MCF 10A (cell line): ENCODE measurements around the gene AMBRA1. TPM values are rescaled to one million over a fixed set of nuclear protein-coding genes. Genes with fewer than 3 reads are reported as not detected.

Experiments
- BruUV-seq: library from RNA; stranded (reverse); fragments of 400-500 nt; replicated peaks from 2 replicates; lab custom pipeline; 2021; lab: Mats Ljungman, UMichigan
- CTCF ChIA-PET: fragments of 300-600 bp; sonication (Branson Sonifier 250); formaldehyde crosslinking; extraction: SDS; loops from one replicate; lab custom pipeline; 2021; ENCODE audit warnings: antibody characterized with exemption, inconsistent platforms; lab: Yijun Ruan, JAX
- POLR2A ChIA-PET: fragments of 300-600, 350-650 bp; sonication (Branson Sonifier 250); formaldehyde crosslinking; extraction: SDS; loops from one replicate; lab custom pipeline; 2020; ENCODE audit warnings: antibody characterized with exemption, inconsistent platforms; lab: Yijun Ruan, JAX
- DNase-seq: peaks from one replicate; pipeline ENCODE4 v3.0.0-alpha.2; 2018; ENCODE audit not compliant: unreplicated experiment
- H3K27ac Mint-ChIP-seq: one replicate; pipeline ENCODE4 v1.8.0; 2022; ENCODE audit warnings: mild to moderate bottlenecking, low read depth, mixed read lengths; ENCODE audit not compliant: unreplicated experiment
- H3K27me3 Mint-ChIP-seq: one replicate; pipeline ENCODE4 v1.8.0; 2022; ENCODE audit warnings: mixed read lengths; ENCODE audit not compliant: insufficient read depth, unreplicated experiment
- H3K36me3 Mint-ChIP-seq: one replicate; pipeline ENCODE4 v1.8.0; 2022; ENCODE audit warnings: mild to moderate bottlenecking, moderate library complexity, mixed read lengths; ENCODE audit not compliant: insufficient read depth, unreplicated experiment
- H3K4me1 Mint-ChIP-seq: one replicate; pipeline ENCODE4 v1.8.0; 2022; ENCODE audit warnings: mixed read lengths; ENCODE audit not compliant: insufficient read depth, unreplicated experiment
- H3K4me3 Mint-ChIP-seq: one replicate; pipeline ENCODE4 v1.8.0; 2022; ENCODE audit warnings: mild to moderate bottlenecking, moderate library complexity, mixed read lengths; ENCODE audit not compliant: unreplicated experiment
- H3K9me3 Mint-ChIP-seq: one replicate; pipeline ENCODE4 v1.8.0; 2022; ENCODE audit warnings: mixed read lengths; ENCODE audit not compliant: unreplicated experiment
- intact Hi-C: fragments of 100-400 bp; cut with micrococcal nuclease; formaldehyde crosslinking; loops from 2 replicates; pipeline ENCODE4 v1.14.1; 2022
- total RNA-seq: library from RNA; stranded (reverse); gene quantifications from 2 replicates; pipeline ENCODE4 v1.2.3, GENCODE V29; 2022
- TF ChIP-seq, protein P1 (sequence below): fragments of 200-600 bp; IDR thresholded peaks from one replicate; pipeline ENCODE4 v1.8.0; 2022; ENCODE audit warnings: antibody characterized with exemption, mild to moderate bottlenecking; ENCODE audit not compliant: unreplicated experiment

AMBRA1 gene
- total RNA-seq, 1 experiment from 2014 or later, result 19.6 TPM

DNA sequence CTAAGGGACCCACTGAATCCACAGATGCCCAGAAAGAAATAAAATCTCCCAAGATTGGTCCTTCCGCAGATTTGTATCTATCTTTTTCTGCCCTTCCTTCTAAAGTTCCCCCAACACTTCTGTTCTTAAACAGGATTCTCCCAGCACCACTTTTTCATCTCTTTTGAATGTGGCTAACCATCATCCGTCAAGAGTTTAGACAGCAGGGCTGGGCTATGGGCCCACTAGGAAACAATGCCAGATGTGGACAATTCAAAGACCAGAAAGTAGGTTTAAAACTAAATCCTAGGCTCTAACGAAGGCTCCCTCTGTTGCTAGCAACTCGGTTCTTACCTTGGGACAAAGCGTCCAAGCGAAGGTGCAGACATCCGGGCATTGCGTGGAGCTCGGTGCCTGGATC is 100.0 kb downstream of the AMBRA1 start:
- no peak overlapping the region for H3K4me3 Mint-ChIP-seq
- no peaks in the 10 kb centered on the region for H3K27me3 Mint-ChIP-seq
- ChIA-PET POLR2A (no interaction called here), CTCF (interaction anchor here (0.6 to 1.6 kb wide), 3 partner anchors 67 to 110 kb away, joined by 4 to 5 read pairs (median 4); no protein-coding TSS in a partner anchor)
- no peaks in the 10 kb centered on the region for H3K9me3 Mint-ChIP-seq
- no peak for DNase-seq
- TF ChIP-seq, protein P1, sequence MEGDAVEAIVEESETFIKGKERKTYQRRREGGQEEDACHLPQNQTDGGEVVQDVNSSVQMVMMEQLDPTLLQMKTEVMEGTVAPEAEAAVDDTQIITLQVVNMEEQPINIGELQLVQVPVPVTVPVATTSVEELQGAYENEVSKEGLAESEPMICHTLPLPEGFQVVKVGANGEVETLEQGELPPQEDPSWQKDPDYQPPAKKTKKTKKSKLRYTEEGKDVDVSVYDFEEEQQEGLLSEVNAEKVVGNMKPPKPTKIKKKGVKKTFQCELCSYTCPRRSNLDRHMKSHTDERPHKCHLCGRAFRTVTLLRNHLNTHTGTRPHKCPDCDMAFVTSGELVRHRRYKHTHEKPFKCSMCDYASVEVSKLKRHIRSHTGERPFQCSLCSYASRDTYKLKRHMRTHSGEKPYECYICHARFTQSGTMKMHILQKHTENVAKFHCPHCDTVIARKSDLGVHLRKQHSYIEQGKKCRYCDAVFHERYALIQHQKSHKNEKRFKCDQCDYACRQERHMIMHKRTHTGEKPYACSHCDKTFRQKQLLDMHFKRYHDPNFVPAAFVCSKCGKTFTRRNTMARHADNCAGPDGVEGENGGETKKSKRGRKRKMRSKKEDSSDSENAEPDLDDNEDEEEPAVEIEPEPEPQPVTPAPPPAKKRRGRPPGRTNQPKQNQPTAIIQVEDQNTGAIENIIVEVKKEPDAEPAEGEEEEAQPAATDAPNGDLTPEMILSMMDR, result no peak
- peaks cover 9% of the 10 kb centered on the region for H3K4me1 Mint-ChIP-seq
- intact Hi-C loops, result no loop called here
- peaks cover 38% of the 10 kb centered on the region for H3K36me3 Mint-ChIP-seq
- no peak overlapping the region for H3K27ac Mint-ChIP-seq
- no TSS peak for BruUV-seq

DNA sequence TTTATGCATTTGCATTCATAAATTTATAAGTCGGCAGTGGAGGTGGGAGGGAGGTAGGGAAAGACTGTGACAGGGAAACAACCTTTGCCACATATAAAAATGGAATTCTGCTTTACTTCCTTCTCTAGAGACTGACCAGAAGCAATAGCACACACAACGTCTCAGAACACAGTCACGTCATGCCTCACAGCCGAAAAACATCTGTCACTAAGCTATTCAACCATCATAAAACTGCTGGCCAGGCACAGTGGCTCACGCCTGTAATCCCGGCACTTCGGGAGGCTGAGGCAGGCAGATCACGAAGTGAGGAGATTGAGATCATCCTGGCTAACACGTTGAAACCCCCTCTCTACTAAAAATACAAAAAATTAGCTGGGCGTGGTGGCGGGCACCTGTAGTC is 101.3 kb downstream of the AMBRA1 start:
- H3K27me3 Mint-ChIP-seq, result no peaks in the 10 kb centered on the region
- ChIA-PET CTCF (interaction anchor here (0.6 to 1.6 kb wide), 5 partner anchors 61 to 144 kb away, joined by 3 to 5 read pairs (median 3); no protein-coding TSS in a partner anchor), POLR2A (no interaction called here)
- TF ChIP-seq, protein P1, result no peak
- no peaks in the 10 kb centered on the region for H3K9me3 Mint-ChIP-seq
- BruUV-seq, result no TSS peak
- no peak for DNase-seq
- intact Hi-C loops, result no loop called here
- H3K4me3 Mint-ChIP-seq, result no peak overlapping the region
- H3K4me1 Mint-ChIP-seq, result peaks cover 9% of the 10 kb centered on the region
- no peak overlapping the region for H3K27ac Mint-ChIP-seq
- H3K36me3 Mint-ChIP-seq, result peaks cover 42% of the 10 kb centered on the region

DNA sequence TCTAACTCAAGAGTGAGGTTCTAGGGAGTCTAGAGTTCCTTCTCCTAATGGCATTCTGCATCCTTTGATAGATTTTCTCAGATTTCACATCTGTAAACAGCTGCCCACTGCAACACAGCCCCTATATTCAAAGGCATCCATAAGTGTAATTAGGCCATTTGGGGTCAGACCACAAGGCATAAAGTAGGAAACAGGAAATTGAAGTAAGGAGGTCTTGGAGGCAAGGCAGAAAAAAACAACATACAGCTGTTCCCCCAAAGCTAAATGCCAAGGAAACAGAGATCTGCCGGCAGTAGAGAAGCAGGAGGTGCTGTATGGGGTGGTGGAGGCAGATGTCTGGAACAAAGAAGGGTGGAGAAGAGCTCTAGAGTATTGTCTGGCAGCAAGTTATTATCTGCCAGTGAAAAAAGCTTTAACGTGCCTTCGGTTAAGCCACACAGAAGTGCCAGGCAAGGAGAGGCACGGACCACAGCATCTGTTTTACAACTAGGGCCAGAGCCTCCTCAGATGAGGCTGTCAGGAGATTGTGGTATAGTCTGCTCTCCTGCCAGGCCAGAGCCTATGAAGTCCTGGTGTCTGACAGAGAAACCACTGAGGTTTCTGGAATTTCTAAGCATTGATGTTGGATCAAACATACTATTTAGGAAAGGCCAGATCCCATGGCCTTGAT is 102.0 kb downstream of the AMBRA1 start:
- Mint-ChIP-seq H3K4me3 (no peak overlapping the region), H3K9me3 (no peaks in the 10 kb centered on the region), H3K36me3 (peaks cover 40% of the 10 kb centered on the region), H3K27me3 (no peaks in the 10 kb centered on the region), H3K27ac (no peak overlapping the region), H3K4me1 (peaks cover 9% of the 10 kb centered on the region)
- no TSS peak for BruUV-seq
- intact Hi-C loops, result loop anchor here (2.0 kb wide), 1 partner anchor 45 kb away; no protein-coding TSS in a partner anchor
- no peak for DNase-seq
- ChIA-PET CTCF (interaction anchor here (0.6 to 3.6 kb wide), 4 partner anchors 45 to 126 kb away, joined by 3 to 14 read pairs (median 4); partner anchors contain the start of gene ATG13), POLR2A (interaction anchor here (1.0 kb wide), 1 partner anchor 11 kb away, joined by 3 read pairs; no protein-coding TSS in a partner anchor)
- TF ChIP-seq, protein P1, result no peak

DNA sequence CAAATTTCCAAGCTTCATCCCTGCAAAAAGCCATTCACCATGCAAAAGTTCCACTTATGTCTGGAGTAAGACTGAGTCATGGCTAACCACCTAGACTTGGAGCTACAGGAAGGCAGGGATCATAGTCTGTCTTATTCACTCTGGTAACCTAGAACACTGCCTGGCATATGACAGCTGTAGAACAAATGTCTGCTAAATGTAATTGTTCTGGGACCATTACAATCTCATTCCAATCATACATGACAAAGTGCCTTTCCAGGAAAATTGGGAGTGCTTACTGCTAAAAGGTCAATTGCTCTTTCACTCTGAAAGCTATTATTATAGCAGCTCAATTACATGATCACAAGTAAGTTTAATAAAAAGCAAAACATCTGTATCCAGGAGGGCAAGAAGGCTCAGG is 103.2 kb downstream of the AMBRA1 start:
- ChIA-PET POLR2A (interaction anchor here (1.7 kb wide), 1 partner anchor 48 kb away, joined by 4 read pairs; no protein-coding TSS in a partner anchor), CTCF (interaction anchor here (0.6 to 3.6 kb wide), 17 partner anchors 9 to 247 kb away, joined by 3 to 24 read pairs (median 4); partner anchors contain the start of gene DGKZ)
- no peak for DNase-seq
- intact Hi-C loops, result loop anchor here (1.0 to 2.0 kb wide), 2 partner anchors 46 to 127 kb away; partner anchors contain the start of genes ATG13 and HARBI1
- H3K27ac Mint-ChIP-seq, result no peak overlapping the region
- no peaks in the 10 kb centered on the region for H3K9me3 Mint-ChIP-seq
- no peak overlapping the region for H3K4me3 Mint-ChIP-seq
- H3K4me1 Mint-ChIP-seq, result peaks cover 9% of the 10 kb centered on the region
- BruUV-seq, result no TSS peak
- TF ChIP-seq, protein P1, result no peak
- peaks cover 28% of the 10 kb centered on the region for H3K36me3 Mint-ChIP-seq
- no peaks in the 10 kb centered on the region for H3K27me3 Mint-ChIP-seq
